NCI-H1092 (cell line): ENCODE results near the gene TIE1.
"Not testable (repeated sequence)": the region's sequence is repeated elsewhere in the genome, so short reads cannot be mapped to it uniquely, and the experiment has no call there.

Source experiments
- DNase-seq: peaks from one replicate; lab custom pipeline; 2025; lab: John Stamatoyannopoulos, UW

Gene TIE1

GRCh38 chr1:43363283-43363934, 62.6 kb downstream of the TIE1 start:
- no peak for DNase-seq

- no peak for DNase-seq
Observed at GRCh38 chr1:43363935-43364525, 63.2 kb downstream of the TIE1 start.

GRCh38 chr1:43365678-43366077, 64.9 kb downstream of the TIE1 start:
- DNase-seq = no peak

GRCh38 chr1:43366179-43366578, 65.4 kb downstream of the TIE1 start:
- DNase-seq = no peak

GRCh38 chr1:43366601-43367025, 65.8 kb downstream of the TIE1 start:
- DNase-seq = no peak

GRCh38 chr1:43367026-43367903, 66.5 kb downstream of the TIE1 start:
- DNase-seq = no peak

- DNase-seq = peak; percentile 83
Observed at GRCh38 chr1:43367904-43368645, 67.3 kb downstream of the TIE1 start, which contains the start of gene ELOVL1. Gene ELOVL1 (minus strand): TSS chr1:43368011. CDS start chr1:43365609, 2,402 bp downstream.

GRCh38 chr1:43368646-43369020, 67.9 kb downstream of the TIE1 start:
- no peak for DNase-seq

- not testable (repeated sequence) for DNase-seq
Observed at GRCh38 chr1:43369779-43370178, 69.0 kb downstream of the TIE1 start.

GRCh38 chr1:43370564-43370963, 69.8 kb downstream of the TIE1 start:
- no peak for DNase-seq

GRCh38 chr1:43372172-43372571, 71.4 kb downstream of the TIE1 start:
- DNase-seq = no peak
